WERI-Rb-1 (cell line): ENCODE data around the gene UFSP2.

Experiments used
- DNase-seq: peaks from one replicate; pipeline ENCODE4 v3.0.0-alpha.2; 2020
- H3K27ac ChIP-seq: fragments of 250-450 bp; sonication (Bioruptor Pico); 2 replicates; pipeline ENCODE4 v1.5.1; 2020; ENCODE audit warnings: mild to moderate bottlenecking, moderate library complexity
- H3K27me3 ChIP-seq: fragments of 250-450 bp; sonication (Bioruptor Pico); 2 replicates; pipeline ENCODE4 v1.5.1; 2021; ENCODE audit warnings: mild to moderate bottlenecking, low read depth, moderate library complexity; ENCODE audit not compliant: insufficient read depth, severe bottlenecking
- H3K36me3 ChIP-seq: fragments of 250-450 bp; sonication (Bioruptor Pico); 2 replicates; pipeline ENCODE4 v1.5.1; 2020; ENCODE audit warnings: mild to moderate bottlenecking, moderate library complexity
- H3K4me3 ChIP-seq: 2 replicates; pipeline ENCODE4 v1.5.1; 2011; ENCODE audit warnings: low read depth, mild to moderate bottlenecking, control low read depth, low read length
- H3K9me3 ChIP-seq: fragments of 250-450 bp; sonication (Bioruptor Pico); 2 replicates; pipeline ENCODE4 v1.5.1; 2021; ENCODE audit warnings: mild to moderate bottlenecking, moderate library complexity; ENCODE audit not compliant: severe bottlenecking
- TF ChIP-seq, protein P1 (sequence below): IDR thresholded peaks from 2 replicates; pipeline ENCODE4 v1.5.1; 2011; ENCODE audit warnings: low read depth, mild to moderate bottlenecking, control low read depth, inconsistent platforms, low read length

UFSP2 gene, protein sequence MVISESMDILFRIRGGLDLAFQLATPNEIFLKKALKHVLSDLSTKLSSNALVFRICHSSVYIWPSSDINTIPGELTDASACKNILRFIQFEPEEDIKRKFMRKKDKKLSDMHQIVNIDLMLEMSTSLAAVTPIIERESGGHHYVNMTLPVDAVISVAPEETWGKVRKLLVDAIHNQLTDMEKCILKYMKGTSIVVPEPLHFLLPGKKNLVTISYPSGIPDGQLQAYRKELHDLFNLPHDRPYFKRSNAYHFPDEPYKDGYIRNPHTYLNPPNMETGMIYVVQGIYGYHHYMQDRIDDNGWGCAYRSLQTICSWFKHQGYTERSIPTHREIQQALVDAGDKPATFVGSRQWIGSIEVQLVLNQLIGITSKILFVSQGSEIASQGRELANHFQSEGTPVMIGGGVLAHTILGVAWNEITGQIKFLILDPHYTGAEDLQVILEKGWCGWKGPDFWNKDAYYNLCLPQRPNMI

DNA sequence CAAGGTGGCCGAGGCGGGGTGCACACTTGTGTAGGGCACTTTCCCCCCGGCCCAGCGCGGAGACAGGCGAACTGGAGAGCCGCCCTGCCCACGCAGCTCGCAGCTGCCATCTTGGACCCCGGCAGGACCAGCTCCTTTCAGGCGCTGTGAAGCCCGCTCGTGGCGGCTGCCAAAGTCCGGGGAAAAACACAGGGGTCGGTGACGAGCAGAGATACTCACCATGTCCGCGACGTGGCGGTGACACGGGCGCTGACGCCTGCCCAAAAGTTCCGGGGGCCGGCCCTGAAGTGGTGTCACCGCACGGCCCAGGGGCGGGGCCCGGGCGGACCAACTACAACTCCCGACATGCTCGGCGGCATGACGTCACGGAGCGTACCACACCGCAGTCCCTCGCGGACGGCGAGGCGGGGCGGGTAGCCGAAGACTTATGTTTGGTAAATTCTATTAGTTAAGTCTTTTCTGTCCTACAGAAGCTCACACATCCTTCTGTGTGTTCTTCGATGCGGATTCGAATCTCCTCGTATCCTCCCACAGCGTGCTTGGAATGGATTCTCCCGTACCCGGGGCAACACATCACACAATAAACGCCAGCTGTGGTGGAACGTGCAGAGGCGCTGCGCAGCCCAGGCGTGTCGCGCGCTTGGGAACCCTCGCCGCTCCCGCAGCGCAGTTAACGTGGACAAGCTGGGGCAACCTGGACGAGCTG, at the start of gene UFSP2:
Gene UFSP2, minus strand, starts transcription at position 318 of the 706 bp plus-strand sequence. Its CDS starts 96 bp downstream, at position 222.
- DNase-seq: peak; percentile 88

DNA sequence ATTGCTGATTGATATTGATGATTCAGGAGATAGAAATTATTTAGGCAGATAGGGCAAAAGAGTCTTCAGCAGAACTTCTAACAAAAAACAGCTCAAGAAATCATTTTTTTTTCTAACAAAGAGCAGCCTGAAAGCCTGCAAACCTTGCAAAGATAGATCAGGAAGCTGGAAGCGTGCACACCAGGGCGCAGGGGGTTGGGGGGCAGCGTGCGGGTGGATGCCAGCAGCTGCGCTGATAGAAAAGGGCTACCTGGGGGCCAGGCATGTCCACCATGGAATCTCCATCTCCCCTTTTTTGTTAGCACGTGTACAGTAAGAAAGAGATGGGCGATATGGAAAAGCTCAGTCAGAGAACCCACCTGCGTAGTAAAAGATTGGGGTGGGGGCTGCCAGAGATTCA, 47.5 kb upstream of the UFSP2 start:
- Histone ChIP-seq H3K36me3 (no peaks in the 10 kb centered on the region), H3K27me3 (no peaks in the 10 kb centered on the region), H3K27ac (no peak overlapping the region), H3K4me3 (no peak overlapping the region), H3K9me3 (no peaks in the 10 kb centered on the region)
- no peak for DNase-seq
- TF ChIP-seq, protein P1, sequence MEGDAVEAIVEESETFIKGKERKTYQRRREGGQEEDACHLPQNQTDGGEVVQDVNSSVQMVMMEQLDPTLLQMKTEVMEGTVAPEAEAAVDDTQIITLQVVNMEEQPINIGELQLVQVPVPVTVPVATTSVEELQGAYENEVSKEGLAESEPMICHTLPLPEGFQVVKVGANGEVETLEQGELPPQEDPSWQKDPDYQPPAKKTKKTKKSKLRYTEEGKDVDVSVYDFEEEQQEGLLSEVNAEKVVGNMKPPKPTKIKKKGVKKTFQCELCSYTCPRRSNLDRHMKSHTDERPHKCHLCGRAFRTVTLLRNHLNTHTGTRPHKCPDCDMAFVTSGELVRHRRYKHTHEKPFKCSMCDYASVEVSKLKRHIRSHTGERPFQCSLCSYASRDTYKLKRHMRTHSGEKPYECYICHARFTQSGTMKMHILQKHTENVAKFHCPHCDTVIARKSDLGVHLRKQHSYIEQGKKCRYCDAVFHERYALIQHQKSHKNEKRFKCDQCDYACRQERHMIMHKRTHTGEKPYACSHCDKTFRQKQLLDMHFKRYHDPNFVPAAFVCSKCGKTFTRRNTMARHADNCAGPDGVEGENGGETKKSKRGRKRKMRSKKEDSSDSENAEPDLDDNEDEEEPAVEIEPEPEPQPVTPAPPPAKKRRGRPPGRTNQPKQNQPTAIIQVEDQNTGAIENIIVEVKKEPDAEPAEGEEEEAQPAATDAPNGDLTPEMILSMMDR: no peak

More for the DNA sequence above, at the start of gene UFSP2:
- TF ChIP-seq, protein P1: no peak
- Histone ChIP-seq H3K9me3 (no peaks in the 10 kb centered on the region), H3K27ac (peak within 1 kb of the TSS; percentile 98), H3K4me3 (peak within 1 kb of the TSS; percentile 89), H3K27me3 (no peaks in the 10 kb centered on the region), H3K36me3 (peaks cover 16% of the 10 kb centered on the region)

DNA sequence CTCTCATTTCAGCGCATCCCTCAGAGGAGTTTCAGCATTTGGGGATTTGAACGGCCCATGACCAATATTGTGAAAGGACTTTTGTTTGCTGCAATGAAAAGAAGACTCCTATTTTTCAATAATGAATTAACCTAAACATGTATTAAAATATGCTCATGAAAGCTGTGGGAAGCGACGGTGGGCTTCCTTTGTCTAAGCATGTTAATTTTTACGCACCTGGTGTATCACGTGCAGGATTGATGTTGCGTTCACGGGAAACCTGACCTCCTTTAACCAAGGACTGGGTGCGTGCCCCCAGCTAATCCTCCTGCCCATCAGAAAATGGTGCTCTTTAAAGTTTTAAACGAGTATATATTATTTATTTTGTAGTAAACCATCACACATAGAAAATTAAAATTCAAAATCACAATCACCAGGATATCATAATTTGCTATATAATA, 46.4 kb upstream of the UFSP2 start:
- Histone ChIP-seq H3K27me3 (no peaks in the 10 kb centered on the region), H3K36me3 (no peaks in the 10 kb centered on the region), H3K27ac (no peak overlapping the region), H3K9me3 (no peaks in the 10 kb centered on the region), H3K4me3 (peak overlapping the region; percentile 84)
- no peak for DNase-seq
- TF ChIP-seq, protein P1: no peak

DNA sequence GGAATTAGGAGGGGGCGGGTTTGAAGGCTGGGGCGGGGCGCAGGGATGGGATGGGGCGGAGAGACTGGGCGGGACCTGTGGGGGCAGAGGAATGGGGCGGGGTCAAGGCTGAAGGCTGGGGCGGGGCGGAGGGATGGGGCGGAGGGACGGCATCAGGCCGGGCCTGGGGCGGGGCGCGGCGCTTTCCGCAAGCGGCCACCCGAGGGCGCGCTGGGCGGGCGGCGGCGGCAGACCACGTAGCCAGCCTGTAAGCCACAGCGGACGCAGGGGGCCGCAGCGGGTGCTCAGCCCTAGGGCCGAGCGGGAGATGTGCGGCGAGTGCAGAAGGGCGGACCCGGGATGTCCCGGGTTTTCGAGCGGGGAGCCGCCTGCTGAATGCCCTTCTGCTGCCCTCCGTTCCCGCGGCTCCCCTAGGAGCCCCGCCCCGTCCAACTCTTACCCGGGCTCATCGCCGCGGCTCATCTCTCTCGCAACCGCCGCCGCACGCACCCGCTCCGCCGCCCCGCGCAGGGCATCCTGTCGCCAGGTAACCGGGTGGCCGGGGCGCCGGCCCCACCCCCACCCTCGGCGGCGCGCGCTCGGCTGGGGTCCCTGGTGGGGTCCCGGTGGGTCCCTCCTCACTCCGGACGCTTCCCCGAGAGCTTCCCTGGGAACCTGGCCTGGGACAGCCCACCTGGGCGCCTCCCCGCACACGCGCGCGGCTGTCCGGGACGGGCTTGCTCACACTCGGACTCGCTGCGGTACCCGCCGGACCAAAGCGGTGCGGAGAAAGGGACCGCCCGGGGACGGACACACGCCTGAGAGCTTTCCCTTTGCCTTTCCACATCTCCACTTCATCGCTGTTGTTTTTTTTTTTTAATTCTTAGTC, 45.7 kb upstream of the UFSP2 start, which contains the start of gene CCDC110:
Gene CCDC110, minus strand, starts transcription at position 499 of the 868 bp plus-strand sequence. Its CDS starts 50 bp downstream, at position 449.
- Histone ChIP-seq H3K4me3 (peak within 1 kb of the TSS; percentile 84), H3K27me3 (no peaks in the 10 kb centered on the region), H3K36me3 (no peaks in the 10 kb centered on the region), H3K9me3 (no peaks in the 10 kb centered on the region), H3K27ac (0 out of 2 replicates have a peak within 1 kb of the TSS, but pooled peaks have one; percentile 12)
- DNase-seq: peak; percentile 93
- TF ChIP-seq, protein P1: peak; percentile 66

DNA sequence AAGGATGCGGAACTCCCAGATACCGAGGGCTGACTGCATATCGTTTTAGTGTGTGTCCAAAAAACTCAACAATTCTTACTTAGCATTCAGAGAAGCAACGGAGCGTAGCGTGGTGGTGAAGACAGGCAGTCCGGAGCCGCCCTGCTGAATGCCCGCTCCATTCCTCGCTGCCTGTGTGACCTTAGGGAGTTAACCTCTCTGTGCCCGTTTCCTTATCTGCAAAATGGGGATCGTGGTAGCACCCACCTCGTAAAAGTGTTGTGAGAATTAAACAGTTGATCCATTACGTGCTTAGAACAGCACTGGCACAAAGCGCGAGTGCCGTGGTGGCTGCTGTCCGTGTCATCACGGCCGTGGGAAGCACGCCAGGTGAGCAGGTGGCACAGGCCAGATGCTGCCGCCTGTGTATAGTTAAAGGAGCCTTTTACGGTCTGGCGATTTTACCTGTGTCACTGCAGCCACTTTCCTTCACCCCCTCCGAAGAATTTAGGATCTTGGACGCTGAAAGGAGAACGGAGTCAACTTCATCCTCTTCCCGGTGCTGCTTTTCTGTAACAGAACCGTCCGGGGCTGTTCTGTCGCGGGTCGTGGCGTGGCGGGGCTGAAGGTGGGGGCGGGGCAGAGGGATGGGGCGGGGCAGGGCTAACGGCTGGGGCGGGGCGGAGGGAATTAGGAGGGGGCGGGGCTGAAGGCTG, 44.9 kb upstream of the UFSP2 start:
- no peaks in the 10 kb centered on the region for H3K36me3 ChIP-seq
- peak; percentile 35 for DNase-seq
- no peak overlapping the region for H3K27ac ChIP-seq
- no peaks in the 10 kb centered on the region for H3K27me3 ChIP-seq
- H3K4me3 ChIP-seq: peak overlapping the region; percentile 79
- TF ChIP-seq, protein P1: no peak
- H3K9me3 ChIP-seq: no peaks in the 10 kb centered on the region
